NB4 (cell line): ENCODE measurements around the gene PAK5.

Experiments used
- CTCF ChIP-seq: IDR thresholded peaks from one replicate; pipeline ENCODE4 v1.5.1; 2012; ENCODE audit warnings: low read depth, low read length
- POLR2A ChIP-seq: IDR thresholded peaks from 2 replicates; pipeline ENCODE4 v1.6.1; 2011; ENCODE audit warnings: mild to moderate bottlenecking; ENCODE audit not compliant: insufficient read length; ENCODE audit errors: extremely low read depth

GRCh38 chr20:9637889-9638288, 201.0 kb downstream of the PAK5 start:
- no peak for TF ChIP-seq CTCF
- no peak for TF ChIP-seq POLR2A
